Stimulated activated CD4-positive, alpha-beta T cell treated with anti-CD3 and anti-CD28 coated beads, Interleukin-4, amount 100 ng/mL, for 1 hour (primary cell): ENCODE data around the gene CDC42EP4.
"Not testable (repeated sequence)": the region's sequence is repeated elsewhere in the genome, so short reads cannot be mapped to it uniquely, and the experiment has no call there.

ENCODE experiments used
- DNase-seq: peaks from one replicate; pipeline ENCODE4 v3.0.0-alpha.2; 2020

CDC42EP4 gene

DNA sequence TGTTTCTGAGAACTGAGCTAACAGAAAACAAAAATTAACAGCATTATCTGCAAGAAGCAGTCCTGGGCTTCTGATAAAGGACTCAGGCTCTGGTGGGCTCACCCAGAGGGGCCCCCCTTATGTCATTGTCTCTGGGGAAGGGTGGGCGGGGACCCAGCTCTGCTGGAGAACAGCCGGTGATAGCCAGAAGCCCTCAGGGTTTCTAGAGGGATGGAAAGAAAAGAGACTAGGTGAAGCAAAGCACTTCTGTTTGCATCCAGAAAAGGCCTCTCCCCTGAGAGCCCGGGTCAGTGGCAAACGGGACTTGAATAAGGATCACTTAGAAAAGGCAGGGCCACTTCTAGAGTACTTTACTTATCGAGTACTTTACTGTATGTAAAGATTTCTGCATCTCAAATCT is 7.0 kb upstream of the CDC42EP4 start:
- no peak for DNase-seq

DNA sequence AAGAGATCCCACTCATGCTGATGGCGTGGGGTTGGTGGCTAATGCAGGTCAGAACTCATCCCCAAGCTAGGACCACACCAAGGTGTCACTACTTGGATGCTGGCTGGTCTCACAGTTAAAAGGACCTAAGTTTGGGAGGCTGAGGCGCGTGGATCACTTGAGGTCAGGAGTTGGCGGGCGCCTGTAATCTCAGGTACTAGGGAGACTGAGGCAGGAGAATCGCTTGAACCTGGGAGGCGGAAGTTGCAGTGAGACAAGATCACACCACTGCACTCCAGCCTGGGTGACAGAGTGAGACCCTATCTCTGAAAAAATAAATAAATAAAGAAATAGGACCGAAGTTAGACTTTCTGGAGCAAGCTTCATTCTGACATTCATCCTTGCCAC is 6.6 kb upstream of the CDC42EP4 start:
- DNase-seq, result no peak

DNA sequence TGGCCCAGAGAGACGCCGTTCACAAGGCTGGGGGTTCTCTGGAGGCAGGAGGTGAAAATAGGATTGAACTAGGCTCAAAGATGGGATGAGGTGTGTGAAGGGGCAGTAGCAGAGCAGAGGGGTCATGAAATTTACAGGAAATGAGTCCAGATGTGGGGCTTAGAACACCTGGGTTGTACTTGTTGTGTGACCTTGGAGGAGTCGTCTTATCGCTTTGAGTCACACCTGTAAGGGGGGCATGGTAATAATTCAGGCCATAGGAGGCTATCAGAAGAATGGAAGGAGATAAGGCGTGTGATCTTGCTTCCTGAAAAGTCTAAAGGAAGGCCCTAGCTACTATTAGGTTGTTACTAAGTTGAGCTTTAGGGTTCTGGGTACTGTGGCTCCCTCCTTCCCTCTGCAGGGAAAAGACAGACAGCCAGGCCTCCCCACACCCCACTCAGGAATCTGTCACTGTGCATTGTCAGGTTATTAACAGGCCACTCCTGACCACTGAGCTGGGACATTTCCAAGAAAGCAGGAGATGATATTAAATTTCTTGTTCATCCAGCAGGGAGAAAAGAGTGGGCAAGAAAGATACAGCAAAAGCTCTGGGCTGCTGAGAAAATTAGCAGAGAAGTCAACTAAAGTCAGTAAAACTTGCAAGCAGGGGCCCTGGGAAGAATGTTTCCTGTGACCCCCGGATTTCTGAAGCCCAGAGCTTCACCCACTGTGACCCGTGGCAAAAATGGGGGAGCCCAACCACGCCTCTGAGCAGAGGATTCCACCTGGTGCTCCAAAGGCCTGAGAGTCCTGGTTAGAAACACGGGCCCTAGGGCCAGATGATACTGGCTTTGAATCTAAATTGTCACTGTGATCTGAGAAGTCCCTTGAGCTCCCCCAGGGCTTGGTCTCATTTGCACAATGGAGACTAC is 6.0 kb upstream of the CDC42EP4 start:
- no peak for DNase-seq

DNA sequence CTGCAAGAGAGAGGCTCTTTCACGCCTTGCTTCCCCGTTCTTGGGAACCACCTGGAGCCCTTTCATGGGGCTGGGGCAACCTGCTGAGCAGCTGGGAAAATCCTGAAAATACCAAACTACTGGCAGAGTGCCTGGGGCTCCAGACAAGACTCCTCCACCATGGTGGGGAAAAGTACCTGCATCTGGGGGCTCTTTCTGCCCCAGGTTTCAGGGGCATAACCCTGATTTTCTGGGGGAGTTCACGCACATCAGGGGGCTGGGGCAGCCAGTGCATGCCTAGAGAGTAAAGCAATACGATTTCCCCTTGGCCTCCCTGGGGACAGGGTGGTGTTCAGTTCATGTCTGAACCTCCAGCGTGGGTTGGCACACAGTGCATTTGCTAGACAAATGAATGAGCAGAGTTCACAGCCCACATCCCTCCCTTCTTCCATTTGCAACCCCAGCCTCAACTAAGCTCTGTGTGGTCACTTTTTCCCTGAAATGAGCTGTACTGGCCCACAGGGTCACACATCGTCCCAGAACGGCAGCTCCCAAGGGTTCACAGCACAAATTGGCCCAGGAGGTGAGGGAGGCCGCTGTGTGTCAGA is 5.2 kb upstream of the CDC42EP4 start:
- DNase-seq, result no peak

DNA sequence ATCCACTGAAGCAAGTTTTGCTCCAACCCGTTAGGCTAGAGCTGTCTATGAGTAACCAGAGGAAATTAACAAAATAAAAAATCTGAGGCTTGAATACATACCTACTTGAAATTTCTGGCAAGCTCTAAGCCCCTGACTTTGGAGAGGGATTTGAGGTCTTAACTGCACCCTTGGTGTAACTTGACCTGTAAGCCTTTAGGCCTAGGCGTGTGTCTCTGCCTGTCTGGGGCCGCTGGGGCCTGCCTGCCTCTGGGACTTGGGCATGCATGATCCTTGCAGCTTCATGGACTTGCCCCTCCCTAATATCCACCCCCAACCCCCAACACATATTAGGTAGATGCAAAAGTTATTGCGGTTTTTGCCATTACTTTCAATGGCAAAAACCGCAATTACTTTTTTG is 3.7 kb upstream of the CDC42EP4 start:
- DNase-seq, result no peak

DNA sequence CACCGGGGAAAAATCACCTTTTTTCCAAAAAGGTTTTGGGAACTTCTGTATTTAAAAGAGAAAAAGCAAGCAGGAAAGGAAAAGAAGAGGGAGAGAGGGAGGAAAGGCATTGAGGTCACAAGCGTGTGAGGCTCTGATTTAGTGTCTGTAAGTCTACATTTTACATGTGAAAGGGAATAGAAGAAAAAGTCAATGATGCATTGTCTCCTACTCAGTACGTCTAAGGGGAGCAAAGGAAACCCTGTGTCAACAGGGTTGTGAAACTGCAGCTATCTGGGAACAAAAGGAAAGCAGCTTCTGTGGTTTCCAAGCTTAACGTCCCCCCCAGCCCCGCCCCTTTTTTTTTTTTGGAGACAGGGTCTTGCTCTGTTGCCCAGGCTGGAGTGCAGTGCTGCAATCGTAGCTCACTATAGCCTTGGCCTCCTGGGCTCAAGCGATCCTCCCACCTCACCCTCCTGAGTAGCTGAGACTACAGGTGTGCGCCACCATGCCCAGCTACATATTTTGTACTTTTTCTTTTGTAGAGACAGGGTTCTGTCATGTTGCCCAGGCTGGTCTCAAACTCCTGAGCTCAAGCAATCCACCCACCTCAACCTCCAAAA is 1.8 kb upstream of the CDC42EP4 start:
- no peak for DNase-seq

DNA sequence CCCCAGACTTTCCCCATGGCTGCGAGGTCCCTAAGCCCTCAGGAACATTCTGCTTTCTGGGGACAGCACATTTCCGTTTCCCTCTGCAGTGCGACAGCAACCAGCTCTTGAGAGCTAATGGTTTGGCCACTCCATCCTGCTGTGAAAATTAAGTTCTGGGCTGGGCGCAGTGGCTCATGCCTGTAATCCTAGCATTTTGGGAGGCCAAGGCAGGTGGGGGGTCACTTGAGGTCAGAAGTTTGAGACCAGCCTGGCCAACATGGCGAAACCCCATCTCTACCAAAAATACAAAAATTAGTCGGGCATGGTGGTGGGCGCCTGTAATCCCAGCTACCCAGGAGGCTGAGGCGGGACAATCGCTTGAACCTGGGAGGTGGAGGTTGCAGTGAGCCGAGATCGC is 1.1 kb upstream of the CDC42EP4 start:
- not testable (repeated sequence) for DNase-seq

DNA sequence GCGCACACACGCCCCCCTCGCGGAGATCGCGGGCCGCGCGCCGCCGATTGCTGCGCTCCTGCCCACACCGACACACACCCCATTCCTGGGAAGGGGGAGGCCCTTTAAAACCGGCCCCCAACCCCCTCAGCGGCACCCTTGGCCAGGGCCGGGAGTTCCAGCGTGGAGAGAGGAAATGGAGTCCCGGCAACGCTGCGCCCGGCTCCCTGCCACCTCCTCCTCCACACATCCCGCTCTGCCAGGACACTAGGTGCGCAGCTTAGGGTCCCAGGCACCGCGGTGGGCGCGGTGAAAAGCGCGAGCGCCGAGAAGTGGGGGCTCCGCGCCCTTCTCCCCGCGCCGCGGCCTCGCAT is 397 bp downstream of the CDC42EP4 start:
- peak; percentile 5 for DNase-seq

DNA sequence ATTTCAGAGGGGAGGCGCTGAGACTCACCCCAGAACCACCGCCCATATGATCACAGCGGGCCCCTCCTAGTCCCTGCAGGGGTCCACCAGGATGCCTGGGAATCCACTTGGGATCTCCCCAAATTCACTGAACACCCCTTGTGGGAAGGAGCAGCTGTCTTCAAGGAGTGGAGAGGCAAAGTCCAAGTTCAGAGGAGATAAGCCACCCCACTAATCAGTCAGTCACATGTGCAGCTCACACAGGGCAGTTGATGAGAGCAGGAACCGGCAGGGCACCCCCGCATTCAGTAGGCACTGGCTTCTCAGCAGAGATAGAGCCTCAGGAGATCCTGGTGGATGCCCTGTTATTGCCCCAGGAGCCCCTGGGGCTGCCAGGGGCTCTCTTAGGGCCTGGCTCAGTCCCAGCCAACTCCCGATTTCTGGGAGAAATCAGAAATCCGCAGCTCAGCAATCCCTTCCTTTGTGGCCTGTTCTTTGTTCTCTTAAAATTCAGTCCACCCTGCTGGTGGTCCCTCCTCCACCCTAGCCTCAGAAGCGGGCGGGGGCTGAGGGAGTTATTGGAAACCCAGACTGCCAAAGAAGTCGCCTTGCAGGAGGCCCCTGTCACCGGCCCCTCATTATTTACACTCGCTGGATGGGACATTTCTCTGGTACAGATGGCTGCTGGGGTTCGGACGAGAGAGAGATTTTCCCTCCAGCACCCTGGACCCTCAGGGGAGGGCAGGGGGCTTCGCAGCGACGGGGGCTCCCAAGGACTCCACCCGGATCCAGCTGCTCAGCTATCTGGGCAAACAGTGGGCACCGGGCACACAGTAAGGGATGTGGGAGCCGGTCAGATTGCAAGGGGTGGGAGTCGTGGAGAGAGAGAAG is 1.8 kb downstream of the CDC42EP4 start:
- DNase-seq, result no peak

DNA sequence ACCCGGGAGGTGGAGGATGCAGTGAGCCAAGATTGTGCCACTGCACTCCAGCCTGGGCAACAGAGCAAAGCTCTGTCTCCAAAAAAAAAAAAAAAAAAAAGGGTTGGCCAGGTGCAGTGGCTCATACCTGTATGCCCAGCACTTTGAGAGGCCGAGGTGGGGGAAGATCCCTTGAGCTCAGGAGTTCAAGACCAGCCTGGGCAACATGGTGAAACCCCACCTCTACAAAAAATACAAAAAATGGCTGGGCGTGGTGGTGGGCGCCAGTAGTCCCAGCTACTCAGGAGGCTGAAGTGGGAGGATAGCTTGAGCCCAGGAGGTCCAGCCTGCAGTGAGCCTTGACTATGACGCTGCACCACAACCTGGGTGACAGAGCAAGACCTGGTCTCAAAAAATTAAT is 2.8 kb downstream of the CDC42EP4 start:
- DNase-seq, result not testable (repeated sequence)

DNA sequence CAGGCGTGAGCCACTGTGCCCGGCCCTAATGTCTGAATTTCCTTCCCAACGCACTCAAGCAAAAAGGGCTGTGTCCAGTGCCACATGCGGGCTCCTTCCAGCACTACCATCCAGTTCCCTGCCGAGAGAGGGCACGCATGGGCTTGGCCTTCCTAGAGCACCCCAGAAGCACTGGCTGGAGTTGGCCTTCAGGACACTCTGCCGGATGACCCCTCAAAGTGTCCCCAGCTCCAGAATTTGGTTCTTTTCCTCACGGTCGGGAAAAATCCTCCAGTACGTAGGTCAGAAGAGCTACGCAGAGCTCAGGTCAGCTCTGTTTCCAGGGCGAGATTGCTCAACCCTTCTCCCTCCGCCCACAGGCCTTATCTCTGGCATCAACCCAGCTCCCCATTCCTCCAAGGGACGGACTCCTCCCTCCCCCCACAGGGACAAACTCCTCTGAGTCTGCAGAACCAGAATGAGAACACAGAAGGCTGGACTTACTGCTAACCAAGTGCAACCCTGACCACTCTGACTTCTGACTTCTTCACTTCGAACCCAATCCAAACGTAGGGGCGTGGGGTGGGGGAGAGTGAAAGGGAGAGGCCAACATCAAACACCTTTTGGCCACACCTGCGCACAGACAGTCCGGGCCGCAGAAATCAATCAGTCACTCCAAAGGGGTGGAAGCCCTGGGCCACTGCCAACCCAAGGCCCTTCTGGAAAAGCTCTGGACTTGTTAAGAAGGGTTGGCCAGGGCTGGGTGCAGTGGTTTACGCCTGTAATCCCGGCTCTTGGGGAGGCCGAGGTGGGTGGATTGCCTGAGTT is 3.6 kb downstream of the CDC42EP4 start:
- DNase-seq, result no peak

DNA sequence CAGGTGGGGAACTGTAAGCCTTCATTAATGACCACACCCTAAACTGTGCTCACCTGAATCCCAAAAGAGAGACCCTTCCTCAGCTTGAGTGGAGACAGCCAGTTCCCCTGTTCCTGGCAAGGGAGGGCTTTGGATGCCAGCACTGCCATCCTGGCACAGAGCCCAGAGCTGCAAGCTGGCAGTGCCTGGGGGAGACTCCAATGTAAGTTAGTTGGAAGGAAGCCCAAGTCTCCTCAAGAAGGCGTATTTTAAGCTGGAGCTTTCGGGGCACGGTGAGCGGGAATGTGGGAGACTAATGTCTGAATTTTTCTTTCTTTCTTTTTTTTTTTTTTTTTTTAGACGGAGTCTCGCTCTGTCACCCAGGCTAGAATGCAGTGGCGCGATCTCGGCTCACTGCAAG is 4.7 kb downstream of the CDC42EP4 start:
- DNase-seq, result no peak

DNA sequence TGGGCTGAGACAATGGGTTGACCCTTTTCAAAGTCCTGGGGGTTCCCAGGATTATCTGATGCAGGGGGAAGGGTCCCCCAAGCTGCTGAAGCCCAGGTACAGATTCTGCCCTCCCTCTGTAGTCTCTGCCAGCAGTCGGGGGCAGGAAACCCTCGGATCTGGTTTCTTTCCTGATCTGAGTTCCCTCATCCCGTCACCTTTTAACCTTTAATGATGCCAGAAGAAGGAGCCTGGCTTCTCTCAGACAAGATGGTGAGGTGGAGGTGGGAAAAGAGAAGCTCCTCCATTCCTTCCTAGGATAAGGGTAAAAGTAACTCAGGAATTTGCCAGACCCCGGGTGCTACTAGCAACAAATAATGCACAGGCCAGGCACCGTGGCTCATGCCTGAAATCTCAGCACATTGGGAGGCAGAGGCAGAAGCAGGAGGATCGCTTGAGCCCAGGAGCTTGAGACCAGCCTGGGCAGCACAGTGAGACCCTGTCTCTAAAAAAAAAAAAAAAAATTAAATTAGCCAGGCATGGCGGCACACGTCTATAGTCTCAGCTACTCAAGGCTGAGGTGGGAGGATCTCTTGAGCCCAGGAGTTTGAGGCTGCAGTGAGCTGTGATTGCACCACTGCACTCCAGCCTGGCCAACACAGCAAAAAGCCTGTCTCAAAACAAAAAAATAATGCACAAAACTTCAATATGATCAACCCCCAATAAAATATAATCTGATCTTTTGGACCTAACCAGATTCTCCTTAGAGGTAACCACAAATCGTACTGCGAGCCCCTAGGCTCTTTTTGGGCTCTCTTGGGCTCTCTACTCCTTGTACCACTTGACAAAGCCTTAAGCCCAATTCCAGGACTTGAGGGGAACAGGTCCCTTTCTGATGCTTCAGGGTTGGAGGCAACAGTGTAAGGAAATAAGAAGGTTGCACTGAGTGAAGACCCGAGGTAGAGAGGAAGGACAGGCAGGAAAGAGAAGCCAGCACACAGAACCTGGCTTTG is 5.7 kb downstream of the CDC42EP4 start:
- no peak for DNase-seq

DNA sequence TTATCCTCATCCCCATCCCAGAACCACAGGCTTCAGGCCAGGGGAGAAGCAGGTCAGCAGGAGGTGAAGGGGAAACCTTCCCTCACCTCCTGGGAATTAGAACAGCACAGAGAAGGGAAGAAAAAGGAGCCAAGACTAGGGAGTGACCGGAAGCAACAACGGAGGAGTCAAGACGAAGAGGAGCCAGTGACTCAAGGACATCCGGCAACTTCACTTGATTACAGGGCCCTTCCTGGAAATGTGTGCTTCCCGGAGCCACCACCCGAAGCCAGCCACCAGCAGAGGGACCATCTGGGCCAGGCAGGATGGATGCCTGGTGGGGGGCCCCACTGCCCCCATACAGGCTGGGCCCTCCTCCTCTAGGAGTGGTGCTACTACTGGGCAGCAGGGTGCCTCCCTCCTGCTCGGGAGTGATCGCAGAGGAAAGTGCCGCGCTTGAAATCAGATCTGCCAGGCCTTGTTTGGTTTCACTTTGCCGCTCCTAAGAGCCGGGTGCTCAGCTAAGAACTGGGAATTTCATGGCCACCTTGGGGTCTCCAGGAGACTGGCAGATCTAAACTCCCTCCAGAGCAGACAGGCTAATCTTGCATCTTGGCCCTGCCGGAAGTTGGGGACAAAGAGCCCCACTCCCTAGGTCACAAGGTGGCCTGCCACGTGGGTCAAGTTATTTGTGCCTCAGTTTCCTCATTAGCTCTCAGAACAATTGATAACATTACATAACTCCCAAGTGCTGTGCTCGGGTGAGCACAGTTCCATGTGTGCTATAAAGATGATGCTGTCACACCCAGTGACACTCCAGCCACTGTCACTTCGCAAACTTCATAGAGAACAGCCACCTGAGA is 6.6 kb downstream of the CDC42EP4 start:
- no peak for DNase-seq

DNA sequence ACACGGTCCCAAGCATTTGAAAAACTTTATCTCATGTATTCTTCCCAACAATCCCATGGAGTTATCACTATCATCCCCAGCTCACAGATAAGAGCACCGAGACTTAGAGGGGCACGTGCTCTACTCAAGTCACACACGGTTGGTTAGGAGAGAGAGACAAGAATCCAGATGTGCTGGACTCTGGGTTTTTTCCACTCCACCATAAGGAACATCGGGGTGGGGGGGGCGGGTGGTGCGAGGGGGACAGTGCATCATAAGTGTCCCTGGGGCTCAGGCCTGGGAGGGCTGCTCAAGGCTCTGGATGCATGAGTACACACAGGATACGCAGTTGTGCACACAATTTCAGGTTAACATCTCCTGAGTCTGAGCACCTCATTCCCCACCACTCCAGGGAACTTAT is 7.4 kb downstream of the CDC42EP4 start:
- DNase-seq, result no peak

DNA sequence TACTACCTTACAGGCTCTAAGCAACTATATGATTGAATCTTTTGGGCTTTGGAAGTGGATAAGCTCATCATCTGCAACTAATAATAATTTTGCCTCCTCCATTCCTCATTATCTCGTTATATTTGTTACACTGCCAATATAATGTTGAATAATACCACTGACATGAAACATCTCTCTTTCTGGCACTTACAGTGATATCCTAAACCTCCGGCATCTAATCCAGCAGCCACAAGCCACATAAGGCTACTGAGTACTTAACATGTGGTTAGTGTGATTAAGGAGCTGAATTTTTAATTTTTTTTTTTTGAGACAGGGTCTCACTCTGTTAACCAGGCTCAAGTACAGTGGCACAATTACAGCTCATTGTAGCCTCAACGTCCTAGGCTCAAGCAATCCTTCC is 9.6 kb downstream of the CDC42EP4 start:
- no peak for DNase-seq

DNA sequence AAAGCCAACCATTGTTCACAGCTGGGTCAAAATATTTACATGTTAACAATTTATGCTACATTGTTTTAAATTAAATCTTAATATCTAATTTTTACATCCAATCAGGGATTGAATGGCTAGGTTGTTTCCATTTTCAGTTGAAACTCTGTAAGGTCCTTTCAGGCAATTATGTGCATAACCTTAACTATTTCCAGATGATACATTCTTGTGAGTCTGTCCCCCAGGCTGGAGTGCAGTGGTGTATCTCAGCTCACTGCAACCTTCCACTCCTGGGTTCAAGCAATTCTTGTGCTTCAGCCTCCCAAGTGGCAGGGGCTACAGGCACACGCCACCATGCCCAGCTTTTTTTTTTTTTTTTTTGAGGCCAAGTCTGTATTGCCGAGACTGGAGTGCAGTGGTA is 10.4 kb downstream of the CDC42EP4 start:
- no peak for DNase-seq

DNA sequence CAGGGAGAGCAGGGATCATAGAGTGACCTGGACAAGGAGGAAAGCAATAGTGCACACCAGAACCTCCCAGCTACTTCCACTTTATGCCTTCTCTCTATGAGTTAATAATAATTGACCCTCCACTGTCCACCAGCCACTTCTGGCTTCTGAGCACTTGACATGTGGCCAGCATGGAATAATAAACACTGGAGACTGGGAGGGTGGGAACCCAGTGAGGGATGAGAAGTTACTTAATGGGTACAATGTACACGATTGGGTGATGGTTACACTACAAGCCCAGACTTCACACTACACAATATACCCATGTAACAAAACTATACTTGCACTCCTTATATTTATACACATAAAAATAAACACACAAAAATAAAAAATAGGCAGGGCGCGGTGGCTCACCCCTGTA is 11.4 kb downstream of the CDC42EP4 start:
- no peak for DNase-seq

DNA sequence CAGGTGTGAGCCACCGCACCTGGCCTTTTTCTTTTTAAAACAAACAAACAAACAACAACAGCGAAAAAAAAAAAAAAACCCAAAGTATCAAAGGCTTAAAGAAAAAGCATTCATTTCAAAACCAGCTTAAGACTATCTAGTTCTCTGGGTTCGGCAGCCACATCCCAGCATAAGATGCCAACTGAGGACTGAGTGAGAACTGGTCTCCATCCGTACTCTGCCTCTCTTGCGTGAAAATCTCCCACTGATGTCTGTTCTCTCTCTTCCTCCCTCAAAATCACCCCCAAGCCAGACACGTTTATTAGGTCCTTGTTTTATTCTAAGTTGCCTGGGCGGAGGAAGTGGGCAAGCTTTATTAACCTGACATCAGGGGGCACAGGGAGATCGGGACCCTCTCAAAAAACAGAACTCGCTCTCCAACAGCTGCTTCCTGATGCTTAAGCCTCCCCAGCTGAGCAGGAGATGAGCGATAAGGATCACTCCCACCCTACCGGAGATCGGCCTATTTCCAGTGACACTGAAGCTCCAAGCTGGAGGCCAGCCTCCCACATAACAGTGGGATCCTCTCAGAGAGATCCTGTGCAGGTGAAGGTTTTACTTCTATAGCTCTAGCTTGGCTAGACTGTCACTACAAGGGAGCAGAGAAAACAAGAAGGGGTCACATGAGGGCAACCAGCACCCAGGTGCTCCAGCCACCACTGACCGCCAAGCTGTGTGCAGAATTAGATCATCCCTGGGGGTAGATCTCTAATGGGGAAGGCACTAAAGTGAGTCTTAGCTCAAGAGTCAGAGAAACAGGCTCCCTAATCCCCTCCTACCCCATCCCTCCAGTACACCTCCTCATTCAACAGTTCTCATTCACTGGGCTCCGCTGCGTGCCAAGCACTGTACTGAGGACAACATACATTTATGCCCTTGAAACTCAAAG is 13.6 kb downstream of the CDC42EP4 start:
- DNase-seq, result no peak
